Sigmoid colon (tissue), 7 donors: Measurements from ENCODE around the gene C1orf105. TPM values are rescaled to one million over a fixed set of nuclear protein-coding genes. Genes with fewer than 3 reads are reported as not detected.

Source experiments
- DNase-seq: peaks from one replicate; pipeline ENCODE4 v3.0.0-alpha.2; 2019
- H3K27ac ChIP-seq, 4 donors: fragments of 200-600 bp; sonication (generic); one replicate each; pipeline ENCODE4 v1.5.1; 2016 to 2019; ENCODE audit warnings: mild to moderate bottlenecking in 1 of 4
- H3K27me3 ChIP-seq, 3 donors: fragments of 200-600 bp; sonication (generic); one replicate each; pipeline ENCODE4 v1.5.1; 2019; ENCODE audit warnings: mild to moderate bottlenecking in 1 of 3
- H3K36me3 ChIP-seq, 4 donors: fragments of 200-600 bp; sonication (generic); one replicate each; pipeline ENCODE4 v1.5.1; 2016 to 2019
- H3K4me1 ChIP-seq, 4 donors: fragments of 200-600 bp; sonication (generic); one replicate each; pipeline ENCODE4 v1.5.1; 2017 to 2019
- H3K4me3 ChIP-seq, 4 donors: fragments of 200-600 bp; sonication (generic); one replicate each; pipeline ENCODE4 v1.5.1; 2017 to 2019; ENCODE audit warnings: mild to moderate bottlenecking in 2 of 4, moderate library complexity in 1 of 4
- H3K9me3 ChIP-seq, 4 donors: fragments of 200-600 bp in 3 of 4; sonication (generic) in 3 of 4; one replicate each; pipeline versions ENCODE4 v1.5.1 to v1.6.1; 2013 to 2019
- EP300 ChIP-seq, 4 donors: sonication (generic); formaldehyde crosslinking; IDR thresholded peaks; one replicate each; pipeline ENCODE4 v1.6.1; 2017; ENCODE audit warnings: antibody characterized with exemption in 4 of 4
- POLR2A ChIP-seq, 2 donors: fragments of 450-650 bp; IDR thresholded peaks; one replicate each; pipeline ENCODE4 v1.6.1; 2016; ENCODE audit warnings: antibody characterized with exemption in 2 of 2, mild to moderate bottlenecking in 2 of 2, moderate library complexity in 2 of 2
- POLR2AphosphoS5 ChIP-seq, 4 donors: sonication (generic); formaldehyde crosslinking; IDR thresholded peaks; one replicate each; pipeline ENCODE4 v1.6.1; 2017; ENCODE audit warnings: antibody characterized with exemption in 4 of 4
- WGBS, 2 donors: extraction: QIAGEN DNeasy Blood & Tissue Kit; methylation state at CpG; one replicate each; pipeline ENCODE4 v1.1.7; 2013; 5-methylcytosine and 5-hydroxymethylcytosine counted together
- intact Hi-C: fragments of 100-400 bp; cut with DNase I; formaldehyde crosslinking; loops from one replicate; pipeline ENCODE4 v1.15.1; 2023
- polyA plus RNA-seq, 3 donors: library from polyadenylated mRNA; stranded (reverse); fragments of 200-250 nt; gene quantifications; one replicate each; pipeline ENCODE4 v1.2.3, GENCODE V29; 2013
- total RNA-seq, 4 donors: library from RNA; depleted of rRNA; stranded (reverse); fragments of >200 nt; gene quantifications; one replicate each; pipeline ENCODE4 v1.1.0, GENCODE V29; 2016
- TF ChIP-seq, protein P1 (sequence below), 4 experiments: fragments of 450-650 bp in 3 of 4; fragments of 200-600 bp in 1 of 4; IDR thresholded peaks; one replicate each; pipeline ENCODE4 v1.5.1; 2016 to 2019; ENCODE audit warnings: antibody characterized with exemption in 4 of 4, mild to moderate bottlenecking in 3 of 4, moderate library complexity in 2 of 4
- donor health status: healthy with polysubstance abuse.
- donor health status: Bipolar disorder and iron deficiency.
- donor health status: healthy.

The C1orf105 gene
- total and polyA plus RNA-seq, 7 donors = not detected

DNA sequence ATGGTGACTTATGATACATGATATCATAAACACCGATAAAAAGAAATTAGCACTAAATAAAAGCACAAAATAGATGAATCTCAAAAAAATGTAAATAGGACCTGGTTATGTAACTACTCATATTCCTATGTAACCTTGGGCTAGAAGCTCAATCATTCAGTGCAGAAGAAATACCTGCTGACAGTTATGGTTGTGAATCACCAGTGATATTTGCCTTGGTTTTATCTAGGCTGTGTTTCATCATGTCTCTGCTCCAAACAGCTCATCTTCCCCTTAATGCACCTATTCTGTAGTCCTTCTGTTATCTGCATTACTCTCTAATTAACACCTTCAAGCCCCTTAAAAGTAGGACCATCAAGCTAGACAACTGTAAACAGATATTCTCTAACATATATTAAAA, 39.7 kb downstream of the C1orf105 start:
- Histone ChIP-seq H3K27ac (no peak overlapping the region), H3K9me3 (no peaks in the 10 kb centered on the region), H3K27me3 (no peaks in the 10 kb centered on the region), H3K4me3 (no peak overlapping the region), H3K4me1 (no peaks in the 10 kb centered on the region), H3K36me3 (no peaks in the 10 kb centered on the region)
- intact Hi-C loops = no loop called here
- TF ChIP-seq, protein P1, sequence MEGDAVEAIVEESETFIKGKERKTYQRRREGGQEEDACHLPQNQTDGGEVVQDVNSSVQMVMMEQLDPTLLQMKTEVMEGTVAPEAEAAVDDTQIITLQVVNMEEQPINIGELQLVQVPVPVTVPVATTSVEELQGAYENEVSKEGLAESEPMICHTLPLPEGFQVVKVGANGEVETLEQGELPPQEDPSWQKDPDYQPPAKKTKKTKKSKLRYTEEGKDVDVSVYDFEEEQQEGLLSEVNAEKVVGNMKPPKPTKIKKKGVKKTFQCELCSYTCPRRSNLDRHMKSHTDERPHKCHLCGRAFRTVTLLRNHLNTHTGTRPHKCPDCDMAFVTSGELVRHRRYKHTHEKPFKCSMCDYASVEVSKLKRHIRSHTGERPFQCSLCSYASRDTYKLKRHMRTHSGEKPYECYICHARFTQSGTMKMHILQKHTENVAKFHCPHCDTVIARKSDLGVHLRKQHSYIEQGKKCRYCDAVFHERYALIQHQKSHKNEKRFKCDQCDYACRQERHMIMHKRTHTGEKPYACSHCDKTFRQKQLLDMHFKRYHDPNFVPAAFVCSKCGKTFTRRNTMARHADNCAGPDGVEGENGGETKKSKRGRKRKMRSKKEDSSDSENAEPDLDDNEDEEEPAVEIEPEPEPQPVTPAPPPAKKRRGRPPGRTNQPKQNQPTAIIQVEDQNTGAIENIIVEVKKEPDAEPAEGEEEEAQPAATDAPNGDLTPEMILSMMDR (IDR thresholded peaks at IDR 0.05) = no peak
- no peak for TF ChIP-seq EP300 (IDR thresholded peaks at IDR 0.05)
- no peak for TF ChIP-seq POLR2AphosphoS5 (IDR thresholded peaks at IDR 0.05)
- no peak for TF ChIP-seq POLR2A (IDR thresholded peaks at IDR 0.05)
- no peak for DNase-seq
- WGBS, 2 donors = 84 to 95% methylated on average over 1 of the region's 1 CpG

DNA sequence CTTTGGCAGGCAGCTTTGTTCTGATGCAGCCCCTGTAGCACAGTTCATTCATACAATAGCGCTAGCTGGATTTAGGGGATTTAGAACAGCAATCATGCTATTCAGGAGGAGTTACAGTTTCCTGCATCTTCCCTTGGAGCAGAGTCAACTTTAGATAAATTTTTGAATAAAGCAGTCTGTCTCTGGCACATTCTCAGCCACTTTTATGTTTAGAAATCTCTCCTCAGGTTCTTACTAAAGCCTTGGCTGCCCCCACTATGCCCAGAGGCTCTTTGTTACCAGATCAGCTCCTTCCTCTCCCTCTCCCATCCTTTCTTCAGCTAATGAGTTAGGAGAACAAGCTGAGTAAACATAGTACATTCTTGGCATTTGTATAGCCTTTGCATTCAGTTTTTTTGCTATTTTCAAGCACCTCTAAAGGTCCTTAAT, 40.4 kb downstream of the C1orf105 start:
- intact Hi-C loops = no loop called here
- no peak for TF ChIP-seq EP300 (IDR thresholded peaks at IDR 0.05)
- TF ChIP-seq, protein P1 (IDR thresholded peaks at IDR 0.05) = no peak
- Histone ChIP-seq H3K4me1 (no peaks in the 10 kb centered on the region), H3K9me3 (no peaks in the 10 kb centered on the region), H3K27ac (no peak overlapping the region), H3K27me3 (no peaks in the 10 kb centered on the region), H3K36me3 (no peaks in the 10 kb centered on the region), H3K4me3 (no peak overlapping the region)
- DNase-seq = no peak
- WGBS, 2 donors = 79 to 93% methylated on average over 1 of the region's 1 CpG

DNA sequence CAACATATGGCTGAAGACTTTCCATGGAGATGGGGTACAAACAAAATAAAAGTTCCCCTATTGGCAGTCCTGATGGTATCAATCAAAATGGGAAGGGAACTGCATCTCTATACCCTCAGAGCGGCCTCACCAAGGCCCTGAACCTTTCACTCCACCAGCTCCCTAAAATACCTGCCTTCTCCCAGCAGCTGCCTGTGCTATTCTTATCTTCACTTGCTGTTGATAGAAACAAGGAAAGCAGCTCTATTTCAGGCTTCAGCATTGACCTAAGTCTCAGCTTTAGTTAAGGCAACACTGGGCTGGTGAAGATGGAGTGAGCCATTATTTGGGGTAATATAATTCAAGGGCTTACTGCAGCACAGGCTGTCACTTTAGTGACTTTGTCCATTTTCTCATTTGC, 45.1 kb downstream of the C1orf105 start:
- Histone ChIP-seq H3K4me1 (no peaks in the 10 kb centered on the region), H3K36me3 (no peaks in the 10 kb centered on the region), H3K27me3 (no peaks in the 10 kb centered on the region), H3K4me3 (no peak overlapping the region), H3K9me3 (no peaks in the 10 kb centered on the region), H3K27ac (no peak overlapping the region)
- intact Hi-C loops = no loop called here
- WGBS, 2 donors = 90 to 94% methylated on average over 1 of the region's 1 CpG
- no peak for TF ChIP-seq EP300 (IDR thresholded peaks at IDR 0.05)
- TF ChIP-seq, protein P1 (IDR thresholded peaks at IDR 0.05) = no peak
- TF ChIP-seq POLR2A (IDR thresholded peaks at IDR 0.05) = no peak
- no peak for TF ChIP-seq POLR2AphosphoS5 (IDR thresholded peaks at IDR 0.05)
- no peak for DNase-seq

DNA sequence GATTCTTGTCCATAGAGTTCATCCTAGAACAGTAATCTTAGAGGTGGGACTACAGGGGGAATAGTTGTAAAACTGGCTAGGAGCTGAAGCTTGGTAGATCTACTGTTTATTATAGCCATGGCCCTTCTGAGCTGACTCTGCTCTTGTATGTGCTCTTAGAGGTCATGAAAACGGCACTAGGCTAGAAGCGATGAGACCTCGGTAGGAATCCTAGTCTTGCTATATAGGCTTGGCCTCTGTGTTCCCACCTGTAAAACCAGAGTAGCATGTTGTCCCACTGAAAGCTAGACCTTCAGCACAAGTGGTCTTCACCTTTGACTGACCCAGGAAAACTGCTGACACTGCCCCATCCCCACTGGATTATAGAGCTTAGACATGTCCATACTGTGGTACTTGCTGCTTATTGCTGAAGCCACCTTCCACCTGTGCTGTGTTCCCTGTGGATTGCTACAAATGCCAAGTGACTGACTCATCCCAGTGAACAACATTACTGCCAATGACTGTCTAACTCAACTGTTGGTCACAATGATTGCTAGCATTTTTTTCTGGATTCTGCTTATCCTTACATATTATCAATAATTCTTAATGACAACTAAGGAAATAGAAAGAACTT, 46.4 kb downstream of the C1orf105 start:
- DNase-seq = no peak
- Histone ChIP-seq H3K4me3 (no peak overlapping the region), H3K36me3 (no peaks in the 10 kb centered on the region), H3K27ac (no peak overlapping the region), H3K27me3 (no peaks in the 10 kb centered on the region), H3K4me1 (no peaks in the 10 kb centered on the region), H3K9me3 (no peaks in the 10 kb centered on the region)
- intact Hi-C loops = no loop called here
- TF ChIP-seq, protein P1 (IDR thresholded peaks at IDR 0.05) = no peak
- TF ChIP-seq POLR2A (IDR thresholded peaks at IDR 0.05) (no peak), EP300 (IDR thresholded peaks at IDR 0.05) (no peak), POLR2AphosphoS5 (IDR thresholded peaks at IDR 0.05) (no peak)
- 96% methylated on average over 3 of the region's 3 CpGs for WGBS, 2 donors

DNA sequence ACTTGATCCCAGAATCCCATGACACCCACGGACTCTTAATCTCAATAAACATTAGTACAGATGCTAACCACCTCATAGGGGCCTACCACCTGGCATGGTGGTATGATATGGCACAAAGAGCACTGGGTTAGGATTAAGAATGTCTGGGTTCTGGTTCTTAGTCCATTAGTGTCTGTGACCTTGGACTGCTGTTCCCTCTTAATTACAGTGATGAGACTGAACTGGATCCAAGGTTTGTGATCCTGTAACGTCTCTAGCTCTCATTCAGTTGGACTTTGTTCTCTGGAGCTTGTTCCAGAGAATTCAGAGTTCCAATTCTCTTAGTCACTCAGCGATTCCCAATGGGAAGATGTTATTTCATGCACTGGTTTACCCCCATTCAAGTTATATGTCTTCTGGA, 47.0 kb downstream of the C1orf105 start:
- H3K27ac ChIP-seq = no peak overlapping the region
- no peak for TF ChIP-seq POLR2AphosphoS5 (IDR thresholded peaks at IDR 0.05)
- no peak for TF ChIP-seq POLR2A (IDR thresholded peaks at IDR 0.05)
- TF ChIP-seq EP300 (IDR thresholded peaks at IDR 0.05) = no peak
- TF ChIP-seq, protein P1 (IDR thresholded peaks at IDR 0.05) = no peak
- H3K27me3 ChIP-seq = no peaks in the 10 kb centered on the region
- H3K36me3 ChIP-seq = no peaks in the 10 kb centered on the region
- H3K4me3 ChIP-seq = no peak overlapping the region
- intact Hi-C loops = no loop called here
- 57 to 66% methylated on average over 3 of the region's 3 CpGs for WGBS, 2 donors
- H3K4me1 ChIP-seq = no peaks in the 10 kb centered on the region
- DNase-seq = no peak
- no peaks in the 10 kb centered on the region for H3K9me3 ChIP-seq
